Ureter (tissue), 1 donor: ENCODE measurements around the gene CALHM3. TPM values are rescaled to one million over a fixed set of nuclear protein-coding genes. Genes with fewer than 3 reads are reported as not detected.
A peak's percentile ranks its signal among the peaks of the same experiment; 100 is the strongest.

ENCODE experiments used
- DNase-seq: peaks from one replicate; pipeline ENCODE4 v3.0.0-alpha.2; 2020; ENCODE audit warnings: low spot score
- total RNA-seq: library from RNA; stranded (reverse); gene quantifications from one replicate; pipeline ENCODE4 v1.2.4, GENCODE V29; 2023
- donor health status: DM: yes; HTN: yes; CAD: no.

The CALHM3 gene
- total RNA-seq, 1 donor from 2014 or later: not detected

DNA sequence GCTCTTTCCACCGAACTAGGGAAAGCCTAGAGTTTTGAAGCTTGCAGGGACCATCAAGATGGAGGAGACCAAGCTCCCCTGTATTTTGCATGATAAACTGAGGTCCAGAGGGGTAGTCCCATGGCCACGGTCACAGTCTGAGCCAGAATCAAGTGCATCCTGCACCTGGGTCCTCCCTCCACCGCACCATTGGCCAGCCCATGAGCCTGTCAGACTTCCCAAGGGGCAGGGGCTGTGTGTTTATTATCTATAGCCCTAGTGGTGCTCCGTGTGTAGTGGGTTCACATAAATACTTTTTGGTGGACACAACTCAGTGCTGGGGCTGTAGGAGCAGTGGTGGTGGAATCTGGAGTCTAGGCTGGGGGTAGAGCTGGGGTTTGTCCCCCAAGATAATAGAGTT, 3.6 kb downstream of the CALHM3 start:
- DNase-seq: no peak

DNA sequence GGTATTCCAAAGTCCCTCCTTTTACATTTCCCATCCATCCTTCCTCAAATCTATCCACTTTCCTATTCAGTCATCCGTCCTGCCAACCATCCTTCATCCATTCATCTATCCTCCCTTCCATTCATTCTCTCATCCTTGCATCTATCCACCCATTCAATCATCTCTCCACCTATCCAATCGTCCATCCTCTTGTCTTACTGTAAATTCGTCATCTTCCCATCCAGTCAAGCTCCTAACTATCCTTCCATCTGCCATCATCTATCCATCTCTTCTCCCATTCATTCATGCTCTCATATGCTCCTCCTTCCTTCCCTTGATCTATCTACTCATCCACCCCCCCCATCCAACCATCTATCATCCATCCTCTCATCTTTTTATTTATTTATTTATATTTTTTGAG, 5.0 kb downstream of the CALHM3 start:
- DNase-seq: no peak

DNA sequence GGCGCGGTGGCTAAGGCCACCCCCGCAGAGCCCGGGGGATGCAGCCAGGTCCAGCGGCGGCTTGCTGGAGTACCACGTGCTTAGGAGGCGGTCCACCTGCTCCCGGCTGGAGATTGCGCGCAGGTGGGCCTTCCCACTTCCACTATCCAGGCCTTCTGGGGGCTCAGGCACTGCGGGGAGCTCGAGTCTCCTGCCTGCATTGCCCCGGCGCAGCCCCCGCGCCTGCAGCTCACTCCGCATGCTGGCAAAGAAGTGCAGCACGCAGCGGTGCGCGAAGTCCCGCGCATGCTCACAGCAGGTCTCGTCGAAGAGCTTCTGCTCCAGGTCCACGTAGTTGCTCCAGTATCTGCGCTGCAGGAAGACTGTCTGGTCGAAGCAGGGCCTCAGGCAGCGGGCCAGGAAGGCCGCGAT, 5.8 kb downstream of the CALHM3 start:
- no peak for DNase-seq

DNA sequence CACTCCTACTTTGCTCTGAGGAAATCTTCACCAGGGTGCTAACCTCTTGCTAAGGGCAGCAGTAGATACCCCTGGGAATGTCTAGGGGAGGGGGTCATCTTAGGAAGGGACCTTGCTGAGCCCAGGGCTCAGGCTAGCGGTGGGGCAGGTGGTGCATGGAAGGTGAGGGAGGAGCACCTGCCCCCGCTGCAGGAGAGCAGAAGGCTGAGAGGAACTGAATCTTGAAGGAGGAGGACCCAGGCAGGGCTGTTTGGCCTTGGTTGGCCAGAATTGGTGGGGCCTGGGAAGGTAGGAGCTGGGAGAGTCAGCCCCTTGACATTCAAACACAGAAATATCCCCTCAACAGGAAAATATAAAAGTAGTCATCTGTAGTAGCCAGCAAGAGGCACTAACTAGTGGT, 7.0 kb downstream of the CALHM3 start:
- no peak for DNase-seq

DNA sequence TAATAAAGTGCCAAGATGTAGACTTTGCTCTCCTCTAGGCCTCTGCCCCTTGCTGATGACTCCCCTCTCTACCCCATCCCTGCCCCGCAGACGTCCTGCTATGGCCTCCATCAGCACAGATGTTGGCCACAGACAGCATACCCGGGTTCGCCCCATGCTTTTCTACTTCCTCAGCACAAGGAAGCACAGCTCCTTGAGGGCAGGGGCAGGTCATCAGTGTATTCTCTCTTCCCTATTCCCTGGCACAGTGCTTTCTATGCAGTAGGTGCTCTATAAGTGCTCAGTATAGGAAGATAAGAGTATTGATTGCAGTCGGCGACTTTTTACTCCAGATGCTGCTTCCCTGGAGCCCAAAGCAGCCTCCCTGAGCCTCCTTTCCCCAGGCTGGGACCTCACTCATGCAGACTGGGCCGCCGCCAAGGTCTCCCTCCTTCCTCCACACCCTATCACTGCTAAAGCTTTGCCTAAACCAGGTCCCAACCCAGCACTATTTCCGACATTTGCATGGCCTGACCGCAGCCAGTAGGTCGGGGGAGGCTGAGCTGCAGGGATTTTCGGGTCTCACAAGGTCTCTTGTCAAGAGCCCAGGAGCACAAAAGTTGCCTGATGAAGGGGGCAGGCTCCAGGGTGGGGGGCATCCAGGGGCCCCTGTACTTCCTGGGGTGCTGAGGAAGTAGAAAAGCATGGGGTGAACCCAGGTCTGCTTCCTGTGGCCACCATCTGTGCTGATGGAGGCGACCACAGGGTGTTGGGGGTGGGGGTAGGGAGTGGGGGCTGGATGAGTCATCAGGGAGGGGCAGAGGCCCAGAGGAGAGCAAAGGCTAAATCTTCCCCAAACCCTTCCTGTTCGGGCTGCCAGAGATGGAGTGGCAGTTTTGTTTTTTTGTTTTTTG, 8.0 kb downstream of the CALHM3 start:
- DNase-seq: peak; percentile 73

DNA sequence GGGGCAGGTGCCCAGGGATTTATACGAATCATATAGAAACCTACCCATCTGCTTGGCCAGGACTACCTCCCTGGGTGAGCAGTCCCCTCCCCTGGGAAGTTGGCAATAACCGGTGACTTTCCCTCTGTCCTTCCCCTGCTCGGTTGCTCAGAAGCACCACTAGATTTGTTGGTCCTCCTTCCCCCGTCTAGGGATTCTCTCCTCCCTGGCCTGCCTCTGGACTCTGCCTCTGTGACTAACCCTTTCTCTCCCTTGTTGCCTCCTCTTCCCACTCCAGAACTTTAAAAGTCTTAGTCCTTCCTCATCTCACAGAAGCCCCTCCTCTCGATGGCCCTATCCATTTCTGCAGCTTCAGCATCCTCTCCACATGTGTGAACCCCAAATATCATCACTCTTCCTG, 9.8 kb downstream of the CALHM3 start:
- no peak for DNase-seq

DNA sequence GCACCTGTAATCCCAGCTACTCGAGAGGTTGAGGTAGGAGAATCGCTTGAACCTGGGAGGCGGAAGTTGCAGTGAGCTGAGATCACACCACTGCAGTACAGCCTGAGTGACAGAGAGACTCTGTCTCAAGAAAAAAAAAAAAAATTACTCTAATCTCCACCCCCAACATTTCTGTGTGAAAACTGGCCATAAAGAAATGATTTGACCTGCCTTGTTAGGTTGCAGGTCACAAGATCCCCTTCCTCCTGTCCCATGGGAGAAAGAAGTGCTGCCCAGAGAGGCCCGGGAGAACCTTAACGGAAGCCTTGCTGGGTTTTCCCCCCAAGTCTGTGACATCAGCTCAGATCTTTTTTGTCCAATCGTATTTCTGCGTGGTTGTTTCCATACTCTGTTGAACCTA, 11.6 kb downstream of the CALHM3 start:
- no peak for DNase-seq

DNA sequence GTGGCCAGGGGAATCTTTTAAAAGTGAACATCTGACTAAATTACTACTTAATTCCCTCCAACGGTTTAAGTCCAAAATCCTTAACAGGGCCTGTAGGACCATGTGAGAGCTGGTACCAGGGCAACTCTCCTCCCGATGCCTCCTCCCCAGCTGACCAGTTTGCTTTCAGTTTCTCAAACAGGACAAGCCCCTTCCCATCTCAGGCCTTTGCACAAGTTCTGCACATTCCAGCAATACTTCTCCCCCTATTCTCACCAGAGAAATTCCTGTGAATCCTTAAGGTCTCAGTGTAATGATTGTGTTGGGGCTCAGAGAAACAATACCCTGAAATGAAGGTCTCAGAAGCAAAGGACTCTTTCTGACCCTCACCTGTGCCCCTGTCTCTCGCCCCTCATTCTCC, 12.3 kb downstream of the CALHM3 start:
- no peak for DNase-seq

DNA sequence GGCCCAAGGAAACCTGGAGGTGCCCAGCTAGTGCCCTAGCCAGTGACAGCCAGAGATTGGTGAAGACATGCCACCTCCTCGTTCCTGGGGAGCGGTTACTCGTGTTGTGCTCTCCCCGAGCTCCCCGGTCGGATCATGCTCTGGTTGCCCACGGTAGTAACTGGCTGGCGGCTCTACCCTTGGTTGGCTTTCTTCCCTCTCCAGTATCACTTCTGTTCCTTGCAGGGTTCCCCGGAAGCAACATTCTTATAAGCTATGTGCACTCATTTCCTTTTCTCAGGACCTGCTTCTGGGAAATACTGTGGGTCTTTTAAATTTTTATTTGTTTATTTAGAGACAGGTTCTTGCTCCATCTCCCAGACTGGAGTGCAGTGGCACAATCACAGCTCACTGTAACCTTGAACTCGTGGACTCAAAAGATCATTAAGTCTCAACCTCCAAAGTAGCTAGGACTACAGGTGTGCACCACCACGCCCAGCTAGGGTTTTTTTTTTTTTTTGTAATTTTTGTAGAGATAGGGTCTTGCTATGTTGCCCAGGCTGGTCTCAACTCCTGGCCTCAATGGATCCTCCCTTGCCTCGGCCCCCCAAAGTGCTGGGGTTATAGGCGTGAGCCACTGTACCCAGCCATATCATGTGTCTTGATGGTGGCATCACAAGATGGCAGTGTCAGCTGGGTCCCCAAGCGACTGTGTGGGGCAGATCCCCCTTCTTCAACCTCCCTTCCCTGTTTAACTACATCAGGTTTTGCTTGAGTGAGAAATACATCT, 13.4 kb downstream of the CALHM3 start:
- DNase-seq: no peak

DNA sequence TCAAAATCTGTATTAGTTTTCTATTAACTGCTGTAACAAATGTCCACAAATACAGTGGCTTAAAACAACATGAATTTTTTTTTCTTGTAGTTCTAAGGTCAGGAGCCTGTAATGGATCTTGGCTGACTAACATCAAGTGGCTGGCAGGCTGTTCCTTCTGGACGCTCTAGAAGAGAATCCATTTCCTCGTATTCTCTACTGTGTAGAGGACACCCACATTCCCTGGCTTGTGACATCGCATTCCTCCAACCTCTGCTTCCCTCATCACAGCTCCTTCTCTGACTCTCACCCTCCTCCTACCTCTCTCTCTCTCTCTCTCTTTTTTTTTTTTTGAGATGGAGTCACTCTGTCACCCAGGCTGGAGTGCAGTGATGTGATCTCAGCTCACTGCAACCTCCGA, 15.5 kb downstream of the CALHM3 start:
- no peak for DNase-seq

DNA sequence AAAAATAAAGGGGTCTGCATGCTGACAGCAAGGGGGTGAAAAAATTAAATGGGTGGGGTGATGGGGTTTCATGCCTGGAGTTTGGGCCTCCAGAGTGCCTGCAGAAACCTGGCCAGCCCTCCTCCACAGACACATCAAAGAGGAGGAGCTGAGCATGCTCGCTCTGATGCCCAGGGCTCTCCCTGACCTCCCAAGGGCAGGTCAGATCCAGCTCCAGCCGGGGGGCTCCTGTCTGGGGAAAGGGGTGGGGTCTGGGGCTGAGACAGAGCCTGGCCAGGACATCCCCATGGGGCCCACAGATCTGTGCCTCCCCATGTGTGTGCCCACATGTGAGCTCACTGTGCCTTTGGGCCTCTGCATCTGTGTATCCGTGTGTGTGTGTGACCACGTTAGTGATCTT, 19.4 kb downstream of the CALHM3 start:
- DNase-seq: no peak

DNA sequence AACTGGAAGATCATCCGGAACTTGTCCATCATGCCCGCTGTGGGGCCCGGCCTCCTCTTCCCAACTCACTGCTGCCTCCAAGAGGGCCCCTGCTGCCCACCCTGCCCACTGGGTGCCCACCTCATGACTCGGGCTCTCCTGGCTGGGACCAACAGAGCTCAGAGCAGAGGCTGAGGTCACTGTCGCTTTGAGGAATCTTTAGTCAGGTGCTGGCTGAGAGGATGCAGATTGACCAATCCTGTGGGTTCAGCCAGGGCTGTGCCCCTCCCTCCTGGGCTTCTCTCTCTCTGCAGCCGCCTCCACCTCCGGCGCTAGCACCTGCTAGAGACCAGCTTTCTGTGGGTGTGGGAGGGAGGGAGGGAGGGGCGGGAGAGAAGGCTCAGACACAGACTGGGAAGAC, 20.3 kb downstream of the CALHM3 start, which contains the start of gene CALHM1:
Gene CALHM1, minus strand, starts transcription at position 181 of the 400 bp plus-strand sequence. Its CDS starts 149 bp downstream, at position 32.
- DNase-seq: no peak

DNA sequence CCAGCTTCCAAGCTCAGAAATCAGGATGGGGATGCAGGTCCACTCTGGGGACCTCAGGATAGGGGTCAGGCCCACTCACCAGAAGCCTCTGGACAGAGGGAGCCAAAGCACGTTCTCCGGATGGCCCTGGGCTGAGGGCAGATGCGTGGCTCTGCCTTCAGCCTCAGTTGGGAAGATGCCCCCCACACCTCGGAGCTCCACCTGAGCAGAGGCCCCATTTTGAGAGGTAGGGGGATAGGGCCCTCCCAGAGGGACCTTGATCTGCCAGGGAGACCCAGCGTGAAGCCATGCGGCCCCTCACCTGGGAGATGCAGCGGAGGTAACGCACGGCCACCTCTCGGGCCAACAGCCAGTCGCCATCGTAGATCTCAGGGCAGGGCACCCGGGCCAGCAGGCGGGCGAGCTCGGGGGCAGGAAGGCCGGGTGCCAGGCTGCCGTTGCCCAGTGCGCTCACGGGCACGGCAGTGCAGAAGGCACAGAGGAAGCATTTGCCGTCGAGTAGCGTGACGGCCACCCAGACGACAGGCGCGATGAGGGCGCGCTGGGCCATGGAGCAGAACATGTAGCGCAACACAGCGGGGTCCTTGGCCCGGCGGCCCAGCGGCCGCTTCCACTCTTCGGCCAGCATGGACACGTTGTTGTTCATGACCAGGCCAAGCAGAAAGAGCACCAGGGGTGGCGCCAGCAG, 21.0 kb downstream of the CALHM3 start:
- DNase-seq: no peak

DNA sequence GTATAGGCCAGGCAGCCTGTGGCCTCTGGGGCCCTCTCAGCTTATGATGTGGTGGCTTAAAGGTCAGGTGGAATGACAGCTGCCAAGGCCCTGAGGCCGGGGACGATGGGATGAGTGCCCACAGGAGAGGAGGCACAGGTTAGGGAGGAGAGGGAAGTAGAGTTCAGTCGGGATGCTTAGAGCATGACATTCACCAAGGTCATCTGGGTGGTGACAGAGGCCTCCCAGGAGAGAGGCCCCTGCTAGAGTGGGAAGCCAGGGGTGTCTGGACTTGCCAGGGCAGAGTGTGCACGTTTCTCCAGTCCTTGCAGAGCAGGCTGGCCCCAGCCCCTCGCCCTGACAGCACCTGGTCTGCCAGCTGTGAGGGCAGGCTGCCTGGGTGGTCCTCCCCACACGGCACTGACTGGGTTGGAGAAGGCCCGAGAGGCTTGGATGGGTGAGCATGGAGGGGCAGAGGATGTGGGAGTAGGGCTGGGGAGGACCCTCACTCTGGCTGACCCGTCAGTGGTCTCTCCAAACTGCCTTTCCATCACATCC, 21.8 kb downstream of the CALHM3 start:
- no peak for DNase-seq

DNA sequence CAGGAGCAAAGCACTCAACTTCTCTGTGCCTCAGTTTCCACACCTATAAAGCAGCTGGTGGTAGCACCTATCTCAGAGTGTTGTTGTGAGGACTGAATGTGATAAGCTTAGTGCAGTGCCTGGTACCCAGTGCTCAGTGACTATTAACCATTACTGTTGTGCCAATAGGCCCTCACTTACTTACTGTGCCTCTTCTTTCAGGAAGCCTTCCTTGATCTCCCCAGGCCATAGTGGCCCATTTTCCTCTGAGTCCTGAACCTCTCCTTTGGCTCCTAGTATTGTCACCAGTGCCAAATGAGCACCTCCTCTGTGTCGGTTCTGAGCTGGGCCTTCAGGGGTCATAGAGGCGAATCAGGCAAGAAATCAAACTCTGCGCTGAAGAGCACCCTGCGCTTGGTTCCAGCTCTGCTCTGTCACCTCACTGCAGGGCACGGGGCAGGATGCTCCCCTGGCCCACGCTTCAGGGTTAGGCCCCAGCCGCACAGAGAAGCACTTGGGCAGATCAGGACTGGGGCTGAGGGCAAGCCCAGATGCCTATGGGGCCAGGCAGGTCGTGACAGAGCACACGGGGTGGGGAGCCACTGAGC, 22.9 kb downstream of the CALHM3 start:
- DNase-seq: no peak

DNA sequence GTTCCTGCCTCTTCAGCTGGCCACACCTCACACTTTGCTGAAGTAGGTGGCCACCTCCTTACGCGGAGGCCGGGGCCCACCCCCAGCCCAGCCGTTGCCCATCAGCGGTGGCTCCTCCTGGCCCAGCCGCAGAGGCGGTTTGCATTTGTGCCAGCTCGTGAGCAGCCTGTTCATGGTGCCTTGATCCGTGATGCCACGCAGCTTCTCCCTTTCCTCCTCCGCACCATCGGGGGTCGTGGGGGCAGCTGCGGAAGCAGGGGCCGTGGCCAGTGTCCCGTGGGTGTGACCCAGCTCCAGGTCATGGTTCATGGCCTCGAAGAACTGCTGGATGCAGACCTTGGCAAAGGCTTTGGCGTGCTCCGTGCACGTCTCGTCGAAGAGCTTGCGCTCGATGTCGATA, 23.8 kb downstream of the CALHM3 start:
- DNase-seq: no peak

DNA sequence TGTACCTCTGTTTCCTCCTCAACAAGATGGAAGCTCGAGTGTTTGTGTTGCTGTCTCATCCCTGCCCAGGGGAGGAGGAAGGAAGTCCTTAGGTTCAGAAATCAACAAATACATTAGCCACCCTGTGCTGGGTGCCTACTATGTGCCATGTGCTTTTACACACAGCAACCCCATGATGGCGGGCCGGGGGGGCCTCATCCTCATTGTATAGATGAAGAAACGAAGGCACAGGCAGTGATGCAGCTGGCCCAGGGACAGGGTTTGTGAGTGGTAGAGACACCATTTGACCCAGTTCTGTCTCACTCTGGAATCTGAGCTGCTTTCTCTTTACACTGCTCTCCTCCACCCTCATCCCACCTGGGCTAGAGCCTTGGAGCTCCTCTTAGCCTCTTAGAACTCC, 25.0 kb downstream of the CALHM3 start:
- no peak for DNase-seq

DNA sequence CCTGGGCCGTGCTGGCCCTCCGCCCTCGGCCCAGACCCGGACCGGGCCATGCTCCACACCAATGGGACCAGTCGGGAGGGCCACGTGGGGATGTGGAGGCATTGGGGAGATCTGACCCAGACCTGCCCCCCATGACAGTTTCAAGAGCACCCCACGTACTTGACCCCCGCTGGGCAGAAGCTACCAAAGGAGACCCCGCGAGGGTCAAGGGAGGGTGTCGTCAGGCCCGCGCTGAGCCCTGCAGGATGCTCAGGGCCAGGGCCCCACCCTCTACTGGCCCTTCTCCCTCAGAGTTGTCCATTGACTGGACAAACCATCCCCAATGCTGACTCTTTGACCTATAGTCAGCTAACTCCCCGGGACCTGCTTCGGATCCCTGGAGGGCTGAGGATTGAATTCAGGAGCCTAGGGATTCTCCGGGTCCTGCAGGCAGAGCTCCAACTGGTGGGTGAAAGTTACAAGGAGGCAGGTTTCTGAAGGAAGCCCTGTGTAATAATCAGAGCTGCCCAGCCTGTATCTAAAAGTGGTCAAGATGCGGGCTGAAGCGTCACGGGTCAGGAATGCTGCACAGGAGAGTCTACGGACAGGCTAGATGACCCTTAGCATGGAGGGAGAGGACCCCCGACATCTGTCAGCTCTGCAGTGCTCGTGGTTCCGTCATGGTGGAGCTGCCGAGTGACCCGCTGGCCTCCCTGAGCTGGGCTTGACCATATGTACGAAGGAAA, 26.4 kb downstream of the CALHM3 start:
- DNase-seq: no peak

DNA sequence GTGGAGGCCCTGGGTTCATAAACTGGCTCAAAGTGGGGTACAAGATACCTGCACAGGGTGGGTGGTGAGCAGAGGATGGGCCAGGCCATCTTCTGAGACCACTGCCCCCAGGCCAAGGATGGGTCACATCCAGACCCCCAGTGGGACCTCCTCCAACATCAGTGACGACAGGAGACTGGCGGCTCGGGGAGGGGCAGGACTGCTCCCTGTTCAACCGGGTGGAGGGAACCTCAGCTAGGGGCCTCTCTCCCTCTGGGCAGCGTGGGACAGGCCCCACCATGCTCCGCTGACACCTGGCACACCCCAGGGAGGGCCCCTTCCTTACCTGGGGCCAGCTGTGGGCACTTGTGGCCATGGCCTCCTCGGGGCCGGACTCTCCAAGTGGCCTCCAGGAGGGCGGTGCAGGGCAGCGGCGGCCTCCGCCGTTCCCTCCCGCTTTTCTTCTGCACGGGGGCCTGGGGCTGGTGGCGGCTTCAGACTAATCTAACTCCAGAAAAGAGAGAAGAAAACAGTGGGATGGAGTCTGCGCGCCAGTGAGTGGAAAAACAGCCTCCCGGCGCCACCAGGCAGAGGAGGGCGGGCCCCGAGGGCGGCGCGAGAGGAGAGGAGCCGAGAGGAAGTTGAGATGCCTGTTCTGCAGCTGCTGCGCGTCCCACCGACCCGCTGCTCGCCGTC, 27.1 kb downstream of the CALHM3 start, which contains the start of gene CALHM2:
Gene CALHM2, minus strand, starts transcription at position 540 of the 675 bp plus-strand sequence. CDS start 2,429 bp downstream, outside the sequence.
- DNase-seq: peak; percentile 81

DNA sequence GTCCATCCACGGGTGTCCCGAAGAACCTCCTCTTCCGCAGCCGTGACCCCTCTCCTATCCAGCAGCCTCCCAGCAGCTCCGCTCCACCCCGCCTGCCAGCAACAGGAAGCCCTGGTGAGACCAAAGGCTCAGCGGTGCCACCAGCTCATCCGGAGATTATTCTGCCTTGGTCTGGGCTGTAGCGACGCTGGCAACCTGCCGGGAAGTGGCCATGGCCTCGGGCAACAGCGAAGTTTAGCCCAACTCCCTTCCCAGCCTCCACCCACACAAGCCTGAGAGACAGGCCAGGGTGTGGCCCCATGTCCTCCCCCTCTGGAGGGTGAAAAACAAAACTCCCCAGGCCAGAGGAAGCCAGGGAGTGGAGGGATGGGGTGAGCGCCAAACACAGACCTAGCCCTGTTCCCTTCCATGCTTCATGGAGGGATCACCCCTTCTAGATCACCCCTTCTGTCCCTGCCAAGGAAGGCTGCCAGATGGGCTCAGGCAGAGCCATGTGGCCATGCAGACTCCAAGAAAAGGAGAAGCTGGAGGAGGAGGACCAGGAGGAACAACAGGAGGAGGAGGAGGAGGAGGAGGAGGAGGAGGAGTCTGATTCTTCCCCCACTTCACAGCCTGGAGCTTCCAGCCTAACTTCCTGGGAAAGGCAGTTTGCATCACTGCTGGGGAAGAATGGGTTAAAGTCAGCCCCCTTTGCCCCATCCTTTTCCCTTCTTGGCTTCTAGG, 27.8 kb downstream of the CALHM3 start:
- peak; percentile 82 for DNase-seq
